ENCODE data around the gene USP38.
A peak's percentile ranks its signal among the peaks of the same experiment; 100 is the strongest.

Gene USP38

DNA sequence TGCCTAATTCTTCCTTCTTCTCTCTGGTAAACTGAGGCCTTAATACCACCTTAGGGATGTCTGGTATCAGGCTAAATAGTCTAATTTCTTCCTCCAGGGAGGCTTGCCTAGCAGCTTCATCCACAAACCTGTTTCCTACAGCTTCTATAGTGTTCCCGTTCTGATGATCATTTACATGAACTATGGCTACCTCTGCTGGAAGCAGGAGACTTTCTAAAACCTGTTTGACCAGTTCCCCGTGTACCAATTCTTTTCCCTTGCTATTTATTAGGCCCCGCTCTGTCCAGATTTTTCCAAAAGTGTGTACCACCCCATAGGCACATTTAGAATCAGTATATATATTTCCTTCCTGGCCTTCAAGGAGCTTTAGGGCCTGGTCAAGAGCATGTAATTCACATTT is 5.8 kb upstream of the USP38 start:
- peaks cover 19% of the 10 kb centered on the region for H3K4me1 ChIP-seq (ENCODE audit: control insufficient read depth, low read length)
- H3K36me3 ChIP-seq (ENCODE audit: control insufficient read depth, low read length), result peaks cover 7% of the 10 kb centered on the region
- H4K20me1 ChIP-seq (ENCODE audit: control insufficient read depth, insufficient read depth, low read depth, low read length), result no peaks in the 10 kb centered on the region
- H3K79me2 ChIP-seq (ENCODE audit: control insufficient read depth, low read length), result peaks cover 18% of the 10 kb centered on the region
- TF ChIP-seq, protein P1, sequence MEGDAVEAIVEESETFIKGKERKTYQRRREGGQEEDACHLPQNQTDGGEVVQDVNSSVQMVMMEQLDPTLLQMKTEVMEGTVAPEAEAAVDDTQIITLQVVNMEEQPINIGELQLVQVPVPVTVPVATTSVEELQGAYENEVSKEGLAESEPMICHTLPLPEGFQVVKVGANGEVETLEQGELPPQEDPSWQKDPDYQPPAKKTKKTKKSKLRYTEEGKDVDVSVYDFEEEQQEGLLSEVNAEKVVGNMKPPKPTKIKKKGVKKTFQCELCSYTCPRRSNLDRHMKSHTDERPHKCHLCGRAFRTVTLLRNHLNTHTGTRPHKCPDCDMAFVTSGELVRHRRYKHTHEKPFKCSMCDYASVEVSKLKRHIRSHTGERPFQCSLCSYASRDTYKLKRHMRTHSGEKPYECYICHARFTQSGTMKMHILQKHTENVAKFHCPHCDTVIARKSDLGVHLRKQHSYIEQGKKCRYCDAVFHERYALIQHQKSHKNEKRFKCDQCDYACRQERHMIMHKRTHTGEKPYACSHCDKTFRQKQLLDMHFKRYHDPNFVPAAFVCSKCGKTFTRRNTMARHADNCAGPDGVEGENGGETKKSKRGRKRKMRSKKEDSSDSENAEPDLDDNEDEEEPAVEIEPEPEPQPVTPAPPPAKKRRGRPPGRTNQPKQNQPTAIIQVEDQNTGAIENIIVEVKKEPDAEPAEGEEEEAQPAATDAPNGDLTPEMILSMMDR (IDR thresholded peaks at IDR 0.05; ENCODE audit: low read depth, low read length, poor library complexity, severe bottlenecking), result no peak
- no peaks in the 10 kb centered on the region for H3K27me3 ChIP-seq (ENCODE audit: control insufficient read depth, low read length)
- peaks cover 4% of the 10 kb centered on the region; the same call in 1 of the 2 replicates for H3F3A ChIP-seq (ENCODE audit: control insufficient read depth, insufficient read depth)
- H3K9me3 ChIP-seq (ENCODE audit: control insufficient read depth, insufficient read depth, low read length), result peaks cover 3% of the 10 kb centered on the region; the same call in 1 of the 2 replicates
- no peak overlapping the region for H3K27ac ChIP-seq (ENCODE audit: low read depth, low read length)
- no peak overlapping the region for H3K4me3 ChIP-seq (ENCODE audit: low read length)
- no peak overlapping the region for H3K4me2 ChIP-seq (ENCODE audit: low read length)
- H3K9me2 ChIP-seq (replicated peaks; ENCODE audit: control insufficient read depth, low read length), result no peaks in the 10 kb centered on the region

DNA sequence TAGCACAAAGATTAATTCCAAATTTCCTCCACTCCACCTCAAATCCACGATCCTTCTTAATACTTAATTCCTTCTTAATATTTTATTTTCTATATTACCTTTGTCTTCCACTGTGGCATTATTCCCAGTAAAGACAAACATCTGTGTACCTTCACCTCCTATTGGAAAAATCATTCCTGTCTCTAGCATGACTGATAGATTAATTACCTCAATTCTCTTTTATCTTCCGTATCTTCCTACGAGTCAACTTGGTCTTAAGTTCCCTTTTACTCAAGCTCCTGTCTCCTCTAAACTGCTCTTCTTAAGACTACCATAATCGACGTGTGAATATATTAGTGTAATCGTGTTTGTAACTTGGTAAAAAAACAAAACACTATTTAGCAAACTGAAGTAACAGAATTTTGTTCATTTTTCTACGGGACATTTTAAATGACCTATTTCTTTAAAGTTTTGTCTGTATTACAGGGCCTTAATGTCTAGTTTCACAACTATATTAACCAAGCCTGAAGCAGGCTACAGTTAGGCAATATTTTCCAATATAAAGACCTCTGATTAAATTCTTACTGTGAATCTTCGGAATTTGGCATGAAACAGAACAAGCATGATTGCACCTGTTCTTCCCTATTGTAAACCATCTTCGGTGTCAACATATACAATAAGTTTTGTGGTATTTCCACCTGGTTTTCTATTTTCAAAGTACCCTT is 1.1 kb upstream of the USP38 start:
- H4K20me1 ChIP-seq (ENCODE audit: control insufficient read depth, insufficient read depth, low read depth, low read length), result peaks cover 17% of the 10 kb centered on the region
- no peaks in the 10 kb centered on the region for H3K9me2 ChIP-seq (replicated peaks; ENCODE audit: control insufficient read depth, low read length)
- H3K4me2 ChIP-seq (ENCODE audit: low read length), result peak overlapping the region; percentile 90
- H3K79me2 ChIP-seq (ENCODE audit: control insufficient read depth, low read length), result peaks cover 61% of the 10 kb centered on the region
- peak overlapping the region; percentile 87 for H3K4me3 ChIP-seq (ENCODE audit: low read length)
- peak overlapping the region; percentile 92 for H3K27ac ChIP-seq (ENCODE audit: low read depth, low read length)
- H3K36me3 ChIP-seq (ENCODE audit: control insufficient read depth, low read length), result peaks cover 42% of the 10 kb centered on the region
- H3F3A ChIP-seq (ENCODE audit: control insufficient read depth, insufficient read depth), result peaks cover 14% of the 10 kb centered on the region; the same call in 1 of the 2 replicates
- H3K27me3 ChIP-seq (ENCODE audit: control insufficient read depth, low read length), result no peaks in the 10 kb centered on the region
- peaks cover 25% of the 10 kb centered on the region for H3K4me1 ChIP-seq (ENCODE audit: control insufficient read depth, low read length)
- no peaks in the 10 kb centered on the region for H3K9me3 ChIP-seq (ENCODE audit: control insufficient read depth, insufficient read depth, low read length)
- no peak for TF ChIP-seq EZH2phosphoT487 (IDR thresholded peaks at IDR 0.05; ENCODE audit: borderline replicate concordance, low read length)
- TF ChIP-seq, protein P1 (IDR thresholded peaks at IDR 0.05; ENCODE audit: low read depth, low read length, poor library complexity, severe bottlenecking), result no peak

DNA sequence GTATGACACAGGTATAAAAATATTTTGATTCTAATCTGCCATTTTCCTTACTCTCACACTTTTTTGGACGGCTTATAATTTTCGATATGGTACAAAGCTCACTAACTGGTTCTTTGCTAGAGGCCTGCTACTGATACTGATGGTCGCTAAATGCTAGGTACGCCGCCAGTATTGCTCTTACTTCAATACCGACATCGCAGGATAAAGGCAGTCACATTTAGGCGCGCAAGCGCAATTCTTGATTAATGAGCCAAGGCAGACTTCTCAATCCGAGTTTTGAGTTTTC is 557 bp upstream of the USP38 start:
- no peaks in the 10 kb centered on the region for H3K9me3 ChIP-seq (ENCODE audit: control insufficient read depth, insufficient read depth, low read length)
- no peaks in the 10 kb centered on the region for H3K9me2 ChIP-seq (replicated peaks; ENCODE audit: control insufficient read depth, low read length)
- H3F3A ChIP-seq (ENCODE audit: control insufficient read depth, insufficient read depth), result peaks cover 17% of the 10 kb centered on the region; the same call in 1 of the 2 replicates
- no peak for TF ChIP-seq EZH2phosphoT487 (IDR thresholded peaks at IDR 0.05; ENCODE audit: borderline replicate concordance, low read length)
- TF ChIP-seq, protein P1 (IDR thresholded peaks at IDR 0.05; ENCODE audit: low read depth, low read length, poor library complexity, severe bottlenecking), result no peak
- H3K27me3 ChIP-seq (ENCODE audit: control insufficient read depth, low read length), result no peaks in the 10 kb centered on the region
- H3K4me1 ChIP-seq (ENCODE audit: control insufficient read depth, low read length), result peaks cover 30% of the 10 kb centered on the region
- H3K27ac ChIP-seq (ENCODE audit: low read depth, low read length), result peak overlapping the region; percentile 92
- H3K36me3 ChIP-seq (ENCODE audit: control insufficient read depth, low read length), result peaks cover 47% of the 10 kb centered on the region
- H3K4me2 ChIP-seq (ENCODE audit: low read length), result peak overlapping the region; percentile 90
- peaks cover 66% of the 10 kb centered on the region for H3K79me2 ChIP-seq (ENCODE audit: control insufficient read depth, low read length)
- peaks cover 17% of the 10 kb centered on the region for H4K20me1 ChIP-seq (ENCODE audit: control insufficient read depth, insufficient read depth, low read depth, low read length)
- peak overlapping the region; percentile 87 for H3K4me3 ChIP-seq (ENCODE audit: low read length)

Measured in DOHH2 (cell line).